AG08396 (cell line): Measurements from ENCODE around the gene KCNIP3.

ENCODE experiments used
- DNase-seq: peaks from one replicate; pipeline ENCODE4 v3.0.0; 2012; ENCODE audit warnings: low spot score, mixed read lengths

KCNIP3 gene

GRCh38 chr2:95294579-95295250, 2.4 kb upstream of the KCNIP3 start:
- no peak for DNase-seq

GRCh38 chr2:95295376-95295775, 1.8 kb upstream of the KCNIP3 start:
- no peak for DNase-seq

- DNase-seq = no peak
Measured at GRCh38 chr2:95296011-95296410, 1.1 kb upstream of the KCNIP3 start.

GRCh38 chr2:95297639-95298395, 670 bp downstream of the KCNIP3 start:
- DNase-seq = no peak

- DNase-seq = no peak
Measured at GRCh38 chr2:95298486-95299111, 1.5 kb downstream of the KCNIP3 start.

GRCh38 chr2:95299961-95300360, 2.8 kb downstream of the KCNIP3 start:
- DNase-seq = no peak

- DNase-seq = no peak
Measured at GRCh38 chr2:95300450-95300849, 3.3 kb downstream of the KCNIP3 start.

- DNase-seq = no peak
Measured at GRCh38 chr2:95301186-95301585, 4.0 kb downstream of the KCNIP3 start.

- no peak for DNase-seq
Measured at GRCh38 chr2:95301876-95302641, 4.9 kb downstream of the KCNIP3 start.

GRCh38 chr2:95303191-95303919, 6.2 kb downstream of the KCNIP3 start:
- DNase-seq = no peak

- DNase-seq = no peak
Measured at GRCh38 chr2:95305380-95306061, 8.4 kb downstream of the KCNIP3 start.

GRCh38 chr2:95306336-95306895, 9.3 kb downstream of the KCNIP3 start:
- DNase-seq = no peak

GRCh38 chr2:95307036-95307435, 9.9 kb downstream of the KCNIP3 start:
- no peak for DNase-seq

- DNase-seq = no peak
Measured at GRCh38 chr2:95307878-95308277, 10.7 kb downstream of the KCNIP3 start.

- DNase-seq = no peak
Measured at GRCh38 chr2:95308426-95308990, 11.4 kb downstream of the KCNIP3 start.

GRCh38 chr2:95309599-95309998, 12.5 kb downstream of the KCNIP3 start:
- no peak for DNase-seq

- DNase-seq = no peak
Measured at GRCh38 chr2:95310216-95310615, 13.1 kb downstream of the KCNIP3 start.

GRCh38 chr2:95310651-95311050, 13.5 kb downstream of the KCNIP3 start:
- DNase-seq = no peak

- DNase-seq = no peak
Measured at GRCh38 chr2:95311815-95312542, 14.8 kb downstream of the KCNIP3 start.
